Testis (tissue), 3 donors: Measurements from ENCODE around the gene AFAP1. TPM values are rescaled to one million over a fixed set of nuclear protein-coding genes. Genes with fewer than 3 reads are reported as not detected.
A peak's percentile ranks its signal among the peaks of the same experiment; 100 is the strongest.

Experiments used
- DNase-seq: peaks from one replicate; pipeline ENCODE4 v3.0.0-alpha.2; 2019
- H3K27ac ChIP-seq, 2 donors: fragments of 200-600 bp; sonication (generic); one replicate each; pipeline ENCODE4 v1.5.1; 2019
- H3K27me3 ChIP-seq: fragments of 200-600 bp; sonication (generic); one replicate; pipeline ENCODE4 v1.5.1; 2019
- H3K36me3 ChIP-seq: fragments of 200-600 bp; sonication (generic); one replicate; pipeline ENCODE4 v1.5.1; 2017; ENCODE audit warnings: low read depth; ENCODE audit errors: missing control alignments
- H3K4me1 ChIP-seq: fragments of 200-600 bp; sonication (generic); one replicate; pipeline ENCODE4 v1.5.1; 2019
- H3K4me3 ChIP-seq, 2 donors: fragments of 200-600 bp; sonication (generic); one replicate each; pipeline ENCODE4 v1.5.1; 2017 to 2019
- H3K9me3 ChIP-seq: fragments of 200-600 bp; sonication (generic); one replicate; pipeline ENCODE4 v1.5.1; 2017
- POLR2A ChIP-seq: fragments of 450-650 bp; IDR thresholded peaks from one replicate; pipeline ENCODE4 v1.6.1; 2017; ENCODE audit warnings: antibody characterized with exemption, mild to moderate bottlenecking, moderate library complexity
- WGBS, 2 donors: methylation state at CpG; one replicate each; pipeline ENCODE4 v1.1.5; 2018; 5-methylcytosine and 5-hydroxymethylcytosine counted together
- intact Hi-C: fragments of 100-400 bp; cut with DNase I; formaldehyde crosslinking; loops from one replicate; pipeline ENCODE4 v1.15.1; 2023; ENCODE audit warnings: low total_unique reads
- polyA plus RNA-seq: library from polyadenylated mRNA; stranded (reverse); fragments of 350-450 nt; fragmentation: Illumina TruSeq; extraction: RNeasy Lipid Tissue Mini Kit (QIAGEN cat#74804); gene quantifications from one replicate; pipeline ENCODE4 v1.2.3, GENCODE V29; 2014; ENCODE audit warnings: low read depth, low replicate concordance; ENCODE audit not compliant: insufficient read depth
- total RNA-seq, 2 donors: library from RNA; depleted of rRNA; stranded (reverse); fragments of >200 nt; gene quantifications; one replicate each; pipeline ENCODE4 v1.2.3, GENCODE V29; 2016
- TF ChIP-seq, protein P1 (sequence below), 3 experiments: fragments of 450-650 bp in 2 of 3; fragments of 200-600 bp in 1 of 3; sonication (generic) in 1 of 3; IDR thresholded peaks; one replicate each; pipeline ENCODE4 v1.5.1; 2016 to 2019; ENCODE audit warnings: antibody characterized with exemption in 3 of 3, mild to moderate bottlenecking in 2 of 3, moderate library complexity in 1 of 3

Gene AFAP1
- total and polyA plus RNA-seq, 3 donors from 2014 or later, result 23.1 to 52.4 (median 51.4) TPM

- no peak for TF ChIP-seq POLR2A
- Histone ChIP-seq H3K9me3 (no peaks in the 10 kb centered on the region), H3K4me1 (no peaks in the 10 kb centered on the region), H3K36me3 (no peaks in the 10 kb centered on the region), H3K27me3 (no peaks in the 10 kb centered on the region), H3K27ac (no peak overlapping the region), H3K4me3 (no peak overlapping the region)
- WGBS, 2 donors, result 93 to 94% methylated on average over 16 of the region's 16 CpGs
- intact Hi-C loops, result no loop called here
- DNase-seq, result no peak
Measured at GRCh38 chr4:7763106-7763505, 176.6 kb downstream of the AFAP1 start.

DNA sequence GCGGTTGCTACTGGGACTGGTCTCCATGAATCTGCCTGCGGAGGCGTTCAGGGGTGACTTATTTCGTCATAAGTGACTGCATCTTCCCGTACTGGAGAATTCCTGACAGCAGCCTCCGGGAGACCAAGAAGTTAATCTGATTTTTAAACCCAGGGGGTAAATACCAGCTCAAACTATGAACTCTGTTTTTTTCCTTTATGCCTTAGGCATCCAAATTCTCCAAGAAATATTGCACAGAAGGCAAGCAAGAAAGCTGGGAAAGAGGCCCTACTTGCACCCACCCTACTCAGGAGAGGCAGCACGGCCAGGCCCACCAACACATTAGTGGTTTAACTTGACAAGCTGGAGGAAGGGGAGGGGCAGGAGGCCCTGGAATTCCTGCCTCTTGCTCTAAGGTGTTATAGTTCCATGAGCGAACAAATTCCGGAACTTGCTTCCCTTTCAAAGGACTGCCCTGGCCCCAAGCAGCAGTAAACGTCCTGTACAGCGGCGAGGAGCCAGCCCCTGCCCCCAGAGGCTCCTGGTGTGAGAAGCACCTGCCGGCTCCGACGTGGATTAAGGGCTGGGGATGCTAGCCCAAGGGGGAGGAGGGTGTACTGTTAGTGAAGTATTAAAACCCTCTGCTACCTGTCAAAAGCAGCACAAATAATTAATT, 177.2 kb downstream of the AFAP1 start:
- WGBS, 2 donors, result 86 to 93% methylated on average over 14 to 15 of the region's 15 CpGs
- TF ChIP-seq, protein P1, sequence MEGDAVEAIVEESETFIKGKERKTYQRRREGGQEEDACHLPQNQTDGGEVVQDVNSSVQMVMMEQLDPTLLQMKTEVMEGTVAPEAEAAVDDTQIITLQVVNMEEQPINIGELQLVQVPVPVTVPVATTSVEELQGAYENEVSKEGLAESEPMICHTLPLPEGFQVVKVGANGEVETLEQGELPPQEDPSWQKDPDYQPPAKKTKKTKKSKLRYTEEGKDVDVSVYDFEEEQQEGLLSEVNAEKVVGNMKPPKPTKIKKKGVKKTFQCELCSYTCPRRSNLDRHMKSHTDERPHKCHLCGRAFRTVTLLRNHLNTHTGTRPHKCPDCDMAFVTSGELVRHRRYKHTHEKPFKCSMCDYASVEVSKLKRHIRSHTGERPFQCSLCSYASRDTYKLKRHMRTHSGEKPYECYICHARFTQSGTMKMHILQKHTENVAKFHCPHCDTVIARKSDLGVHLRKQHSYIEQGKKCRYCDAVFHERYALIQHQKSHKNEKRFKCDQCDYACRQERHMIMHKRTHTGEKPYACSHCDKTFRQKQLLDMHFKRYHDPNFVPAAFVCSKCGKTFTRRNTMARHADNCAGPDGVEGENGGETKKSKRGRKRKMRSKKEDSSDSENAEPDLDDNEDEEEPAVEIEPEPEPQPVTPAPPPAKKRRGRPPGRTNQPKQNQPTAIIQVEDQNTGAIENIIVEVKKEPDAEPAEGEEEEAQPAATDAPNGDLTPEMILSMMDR (IDR thresholded peaks at IDR 0.05), result no peak
- TF ChIP-seq POLR2A, result no peak
- H3K4me1 ChIP-seq, result no peaks in the 10 kb centered on the region
- intact Hi-C loops, result no loop called here
- DNase-seq, result no peak
- no peak overlapping the region for H3K4me3 ChIP-seq
- no peaks in the 10 kb centered on the region for H3K36me3 ChIP-seq
- no peaks in the 10 kb centered on the region for H3K9me3 ChIP-seq
- H3K27ac ChIP-seq, result no peak overlapping the region
- H3K27me3 ChIP-seq, result no peaks in the 10 kb centered on the region

GRCh38 chr4:7761720-7762119, 177.9 kb downstream of the AFAP1 start:
- no peak overlapping the region for H3K27ac ChIP-seq
- intact Hi-C loops, result no loop called here
- no peaks in the 10 kb centered on the region for H3K4me1 ChIP-seq
- H3K9me3 ChIP-seq, result no peaks in the 10 kb centered on the region
- WGBS, 2 donors, result 34 to 38% methylated on average over 10 to 12 of the region's 12 CpGs
- peak; percentile 90 for DNase-seq
- H3K36me3 ChIP-seq, result no peaks in the 10 kb centered on the region
- H3K4me3 ChIP-seq, result no peak overlapping the region
- no peak for TF ChIP-seq POLR2A
- TF ChIP-seq, protein P1 (IDR thresholded peaks at IDR 0.05), result peak; percentile 69 to 76 (median 74)
- no peaks in the 10 kb centered on the region for H3K27me3 ChIP-seq

GRCh38 chr4:7761312-7761711, 178.3 kb downstream of the AFAP1 start:
- WGBS, 2 donors, result 89 to 93% methylated on average over 11 of the region's 11 CpGs
- Histone ChIP-seq H3K4me3 (no peak overlapping the region), H3K27ac (no peak overlapping the region), H3K9me3 (no peaks in the 10 kb centered on the region), H3K36me3 (no peaks in the 10 kb centered on the region), H3K27me3 (no peaks in the 10 kb centered on the region), H3K4me1 (no peaks in the 10 kb centered on the region)
- no peak for DNase-seq
- intact Hi-C loops, result no loop called here
- TF ChIP-seq, protein P1 (IDR thresholded peaks at IDR 0.05), result no peak
- no peak for TF ChIP-seq POLR2A

- Histone ChIP-seq H3K9me3 (no peaks in the 10 kb centered on the region), H3K36me3 (no peaks in the 10 kb centered on the region), H3K4me3 (no peak overlapping the region), H3K4me1 (no peaks in the 10 kb centered on the region), H3K27me3 (no peaks in the 10 kb centered on the region), H3K27ac (no peak overlapping the region)
- TF ChIP-seq, protein P1 (IDR thresholded peaks at IDR 0.05), result no peak
- no peak for TF ChIP-seq POLR2A
- 87 to 91% methylated on average over 16 of the region's 16 CpGs for WGBS, 2 donors
- no peak for DNase-seq
- intact Hi-C loops, result no loop called here
Measured at GRCh38 chr4:7760706-7761105, 179.0 kb downstream of the AFAP1 start.
